Stomach (tissue), 4 donors: ENCODE data around the gene MUSK.

ENCODE experiments used
- EP300 ChIP-seq: sonication (generic); formaldehyde crosslinking; IDR thresholded peaks from one replicate; pipeline ENCODE4 v1.6.1; 2017; ENCODE audit warnings: antibody characterized with exemption
- POLR2A ChIP-seq, 4 donors: fragments of 450-650 bp; IDR thresholded peaks; one replicate each; pipeline ENCODE4 v1.6.1; 2016; ENCODE audit warnings: antibody characterized with exemption in 4 of 4, control low read depth in 2 of 4, mild to moderate bottlenecking in 1 of 4, moderate library complexity in 1 of 4
- TF ChIP-seq, protein P1 (sequence below), 7 experiments: fragments of 450-650 bp in 4 of 7; fragments of 200-600 bp in 3 of 7; sonication (generic) in 3 of 7; IDR thresholded peaks; one replicate each; pipeline ENCODE4 v1.5.1; 2016 to 2019; ENCODE audit warnings: antibody characterized with exemption in 7 of 7, control low read depth in 2 of 7, mild to moderate bottlenecking in 1 of 7

DNA sequence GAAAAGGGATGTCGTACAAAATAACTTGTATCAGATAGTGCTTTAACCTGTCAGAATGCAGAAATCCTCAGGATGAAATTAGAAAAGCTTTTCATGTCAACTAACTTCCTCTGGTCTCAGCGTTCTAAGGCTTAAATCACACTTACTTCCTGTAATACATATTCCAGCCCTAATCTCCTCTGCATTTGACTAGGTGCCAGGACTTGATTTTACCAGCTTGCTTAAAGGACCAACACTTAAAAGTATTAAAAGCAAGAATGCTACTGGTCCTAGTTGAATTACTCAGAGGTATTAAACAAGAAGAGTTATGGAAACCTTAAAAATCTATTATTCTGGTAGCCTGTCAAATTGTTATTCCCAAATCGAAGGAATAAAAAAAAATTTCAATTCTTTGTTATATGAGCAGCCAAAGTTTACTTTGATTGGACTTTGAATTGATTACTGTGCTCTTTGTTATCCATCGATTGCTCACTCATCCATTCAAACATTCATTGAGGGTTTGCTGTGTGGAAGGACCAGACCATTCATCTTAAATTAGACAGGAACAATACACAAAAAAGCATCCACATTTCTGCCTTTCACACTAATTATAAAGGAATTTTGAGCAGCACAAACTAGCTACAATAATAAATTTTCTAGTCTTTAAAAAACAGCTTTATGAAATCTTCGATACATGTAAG is 108.7 kb downstream of the MUSK start:
- no peak for TF ChIP-seq EP300
- no peak for TF ChIP-seq POLR2A (IDR thresholded peaks at IDR 0.05)
- TF ChIP-seq, protein P1, sequence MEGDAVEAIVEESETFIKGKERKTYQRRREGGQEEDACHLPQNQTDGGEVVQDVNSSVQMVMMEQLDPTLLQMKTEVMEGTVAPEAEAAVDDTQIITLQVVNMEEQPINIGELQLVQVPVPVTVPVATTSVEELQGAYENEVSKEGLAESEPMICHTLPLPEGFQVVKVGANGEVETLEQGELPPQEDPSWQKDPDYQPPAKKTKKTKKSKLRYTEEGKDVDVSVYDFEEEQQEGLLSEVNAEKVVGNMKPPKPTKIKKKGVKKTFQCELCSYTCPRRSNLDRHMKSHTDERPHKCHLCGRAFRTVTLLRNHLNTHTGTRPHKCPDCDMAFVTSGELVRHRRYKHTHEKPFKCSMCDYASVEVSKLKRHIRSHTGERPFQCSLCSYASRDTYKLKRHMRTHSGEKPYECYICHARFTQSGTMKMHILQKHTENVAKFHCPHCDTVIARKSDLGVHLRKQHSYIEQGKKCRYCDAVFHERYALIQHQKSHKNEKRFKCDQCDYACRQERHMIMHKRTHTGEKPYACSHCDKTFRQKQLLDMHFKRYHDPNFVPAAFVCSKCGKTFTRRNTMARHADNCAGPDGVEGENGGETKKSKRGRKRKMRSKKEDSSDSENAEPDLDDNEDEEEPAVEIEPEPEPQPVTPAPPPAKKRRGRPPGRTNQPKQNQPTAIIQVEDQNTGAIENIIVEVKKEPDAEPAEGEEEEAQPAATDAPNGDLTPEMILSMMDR (IDR thresholded peaks at IDR 0.05), result no peak
